GM19351 (cell line): Measurements from ENCODE around the gene NINJ2.
"Not testable (repeated sequence)": the region's sequence is repeated elsewhere in the genome, so short reads cannot be mapped to it uniquely, and the experiment has no call there.

Experiments used
- ATAC-seq: cut with Tn5 transposase; IDR thresholded peaks from one replicate; pipeline ENCODE4 v1.9.1; 2021; ENCODE audit warnings: mild to moderate bottlenecking, moderate library complexity; ENCODE audit not compliant: unreplicated experiment

NINJ2 gene

GRCh38 chr12:642633-643474 lies 20.4 kb downstream of the NINJ2 start:
- peak; percentile 61 for ATAC-seq

- not testable (repeated sequence) for ATAC-seq
These were observed 21.9 kb downstream of the NINJ2 start for GRCh38 chr12:641321-641720.

GRCh38 chr12:640773-641172 lies 22.5 kb downstream of the NINJ2 start:
- no peak for ATAC-seq

- ATAC-seq: no peak
These were observed 23.3 kb downstream of the NINJ2 start for GRCh38 chr12:639988-640387.

GRCh38 chr12:639566-639965 lies 23.7 kb downstream of the NINJ2 start:
- peak; percentile 38 for ATAC-seq

GRCh38 chr12:638953-639557 lies 24.2 kb downstream of the NINJ2 start:
- no peak for ATAC-seq

GRCh38 chr12:636632-637031 lies 26.6 kb downstream of the NINJ2 start:
- ATAC-seq: no peak

- ATAC-seq: no peak
These were observed 29.5 kb downstream of the NINJ2 start for GRCh38 chr12:633731-634130.

GRCh38 chr12:632102-632696 lies 31.0 kb downstream of the NINJ2 start:
- ATAC-seq: no peak

- peak; percentile 98 for ATAC-seq
These were observed 32.3 kb downstream of the NINJ2 start for GRCh38 chr12:630656-631632.

GRCh38 chr12:628742-629078 lies 34.5 kb downstream of the NINJ2 start:
- ATAC-seq: not testable (repeated sequence)

GRCh38 chr12:627863-628741 lies 35.1 kb downstream of the NINJ2 start:
- ATAC-seq: no peak

- no peak for ATAC-seq
These were observed 36.0 kb downstream of the NINJ2 start for GRCh38 chr12:627285-627684.

- no peak for ATAC-seq
These were observed 37.2 kb downstream of the NINJ2 start for GRCh38 chr12:625998-626397.

- ATAC-seq: no peak
These were observed 39.3 kb downstream of the NINJ2 start for GRCh38 chr12:623865-624372.

- no peak for ATAC-seq
These were observed 39.9 kb downstream of the NINJ2 start for GRCh38 chr12:623172-623864.

GRCh38 chr12:622416-622815 lies 40.8 kb downstream of the NINJ2 start:
- ATAC-seq: no peak

GRCh38 chr12:619346-619745 lies 43.9 kb downstream of the NINJ2 start:
- ATAC-seq: no peak

- ATAC-seq: no peak
These were observed 44.6 kb downstream of the NINJ2 start for GRCh38 chr12:618605-619004.
